GM19397 (cell line): ENCODE results near the gene FUT2.
A peak's percentile ranks its signal among the peaks of the same experiment; 100 is the strongest.

ENCODE experiments used
- ATAC-seq: cut with Tn5 transposase; IDR thresholded peaks from one replicate; pipeline ENCODE4 v1.9.1; 2021; ENCODE audit warnings: mild to moderate bottlenecking, moderate library complexity; ENCODE audit not compliant: unreplicated experiment

The FUT2 gene

DNA sequence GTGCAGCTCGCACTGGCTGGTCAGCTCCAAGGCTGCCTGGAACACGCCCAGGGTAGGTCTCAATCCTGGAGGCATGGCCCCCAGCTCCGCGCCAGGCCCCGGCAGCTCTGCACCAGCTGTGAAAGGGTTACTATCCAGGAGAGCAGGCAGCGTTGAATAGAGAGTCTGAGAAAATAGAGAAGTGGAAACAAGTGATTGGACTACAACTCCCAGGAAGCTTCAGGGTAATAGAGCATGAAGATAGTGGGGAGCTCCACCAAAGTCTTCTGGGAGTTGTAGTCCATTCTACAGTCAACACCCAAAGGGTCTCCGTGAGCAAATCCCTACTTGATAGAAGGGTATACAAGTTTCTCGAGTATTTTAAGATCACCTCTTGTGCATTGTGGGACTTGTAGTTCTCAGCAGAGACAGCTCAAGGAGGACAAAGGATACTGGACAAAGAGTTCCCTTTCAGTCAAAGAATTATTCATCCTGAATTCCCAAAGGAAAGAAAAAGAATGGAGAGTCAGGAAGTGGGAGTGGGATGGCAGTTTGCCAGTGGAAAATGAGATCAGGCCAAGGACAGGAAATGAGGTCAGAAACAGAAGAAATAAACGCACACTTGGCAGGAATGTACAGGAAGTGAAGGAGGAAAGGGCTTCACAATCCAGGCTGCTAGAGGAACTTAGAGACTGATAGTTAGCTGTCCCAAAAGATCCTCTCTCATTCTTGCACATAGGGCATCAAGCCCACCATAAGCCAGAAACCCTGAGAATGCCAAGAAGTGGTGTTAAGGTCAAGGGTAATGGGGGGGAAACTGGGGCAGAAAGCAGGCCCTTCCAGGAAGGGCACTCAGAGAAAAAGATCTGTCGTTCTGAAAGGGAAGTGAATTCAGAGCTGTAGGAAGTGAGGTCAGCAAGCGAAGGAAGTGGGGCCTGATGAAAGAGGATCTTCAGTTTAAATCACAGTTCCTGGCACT, 29.3 kb downstream of the FUT2 start:
- no peak for ATAC-seq

DNA sequence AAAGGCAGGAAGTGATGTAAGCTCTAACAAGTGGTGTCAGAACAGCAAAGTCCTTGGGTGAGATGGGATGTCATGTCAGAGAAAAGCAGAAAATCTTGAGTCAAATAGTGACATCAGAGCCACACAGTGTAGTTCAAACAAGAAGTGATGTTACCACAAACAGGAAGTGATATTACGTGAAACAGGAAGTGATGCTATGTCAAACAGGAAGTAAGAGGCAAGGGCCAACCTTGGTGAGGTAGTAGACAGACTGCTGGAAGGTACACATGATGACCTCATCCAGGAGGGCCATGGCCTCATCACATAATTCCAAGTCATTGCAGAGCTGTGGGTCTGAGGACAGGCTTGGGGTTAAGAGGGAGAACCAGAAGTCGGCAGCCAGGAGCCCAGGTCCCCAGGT, 30.8 kb downstream of the FUT2 start:
- no peak for ATAC-seq

DNA sequence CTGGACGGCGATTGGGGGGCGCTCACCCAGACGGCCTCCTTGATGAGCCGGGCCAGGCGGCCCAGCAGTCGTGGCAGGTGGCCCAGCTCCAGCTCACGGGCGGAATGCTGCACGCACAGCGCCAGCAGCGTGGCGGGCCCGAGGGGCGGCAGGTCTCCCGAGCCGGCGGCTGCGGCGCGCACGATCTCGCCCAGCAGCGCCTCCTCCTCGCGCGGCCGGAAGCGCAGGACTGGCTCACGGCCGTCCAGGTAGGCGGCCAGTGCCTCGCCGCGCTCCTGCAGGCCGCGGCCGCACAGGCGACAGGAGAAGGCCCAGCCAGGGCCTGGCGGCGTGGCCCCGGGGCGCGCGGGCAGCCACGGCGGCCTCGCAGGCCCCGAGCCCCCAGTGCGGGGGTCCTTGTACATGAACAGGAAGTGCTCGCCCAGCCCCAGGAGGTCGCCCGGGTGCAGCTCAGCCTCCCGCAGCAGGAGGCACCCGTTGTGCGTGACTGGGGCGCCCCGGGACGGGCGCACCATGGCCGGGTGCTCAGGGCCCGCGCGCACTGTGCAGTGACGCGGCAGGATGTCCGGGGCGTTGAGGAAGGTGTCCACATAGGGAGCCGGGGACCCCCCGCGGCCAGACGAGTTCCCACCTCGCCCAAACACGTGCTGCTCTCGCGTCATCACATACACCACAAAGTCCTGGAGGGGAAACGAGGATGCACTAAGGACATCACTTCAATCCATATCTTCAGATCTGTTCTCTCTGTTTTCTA, 33.3 kb downstream of the FUT2 start:
- ATAC-seq = no peak

DNA sequence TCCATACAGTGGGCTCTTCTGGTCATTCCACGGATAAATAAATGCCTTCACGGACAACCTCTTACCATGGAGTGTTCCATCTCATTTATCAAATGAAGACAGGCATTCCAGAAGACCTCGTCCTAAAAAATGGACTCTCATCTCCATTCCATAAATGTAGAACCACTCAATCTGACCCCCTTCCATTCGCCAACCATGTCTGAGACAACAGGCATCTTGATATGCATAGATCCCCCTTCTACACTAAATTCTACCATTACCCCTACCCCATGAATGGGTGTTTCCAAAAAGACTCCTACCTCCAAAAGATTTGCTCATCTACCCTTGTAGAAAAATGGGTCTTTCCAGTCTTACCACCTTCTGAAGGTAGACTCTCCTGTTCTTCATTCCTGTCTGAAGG, 35.7 kb downstream of the FUT2 start:
- ATAC-seq = no peak

DNA sequence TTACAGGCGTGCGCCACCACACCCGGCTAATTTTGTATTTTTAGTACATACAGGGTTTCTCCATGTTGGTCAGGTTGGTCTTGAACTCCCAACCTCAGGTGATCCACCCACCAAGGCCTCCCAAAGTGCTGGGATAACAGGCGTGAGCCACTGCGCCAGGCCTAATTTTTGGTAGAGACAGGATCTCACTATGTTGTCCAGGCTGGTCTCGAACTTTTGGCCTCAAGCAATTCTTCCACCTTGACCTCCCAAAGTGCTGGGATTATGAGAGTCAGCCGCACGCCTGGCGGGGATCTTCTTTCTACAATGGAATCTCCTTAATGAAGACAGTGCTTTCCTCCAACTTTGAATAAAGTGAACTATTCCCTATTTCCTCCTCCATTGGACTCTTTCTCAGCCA, 38.9 kb downstream of the FUT2 start:
- ATAC-seq = no peak

DNA sequence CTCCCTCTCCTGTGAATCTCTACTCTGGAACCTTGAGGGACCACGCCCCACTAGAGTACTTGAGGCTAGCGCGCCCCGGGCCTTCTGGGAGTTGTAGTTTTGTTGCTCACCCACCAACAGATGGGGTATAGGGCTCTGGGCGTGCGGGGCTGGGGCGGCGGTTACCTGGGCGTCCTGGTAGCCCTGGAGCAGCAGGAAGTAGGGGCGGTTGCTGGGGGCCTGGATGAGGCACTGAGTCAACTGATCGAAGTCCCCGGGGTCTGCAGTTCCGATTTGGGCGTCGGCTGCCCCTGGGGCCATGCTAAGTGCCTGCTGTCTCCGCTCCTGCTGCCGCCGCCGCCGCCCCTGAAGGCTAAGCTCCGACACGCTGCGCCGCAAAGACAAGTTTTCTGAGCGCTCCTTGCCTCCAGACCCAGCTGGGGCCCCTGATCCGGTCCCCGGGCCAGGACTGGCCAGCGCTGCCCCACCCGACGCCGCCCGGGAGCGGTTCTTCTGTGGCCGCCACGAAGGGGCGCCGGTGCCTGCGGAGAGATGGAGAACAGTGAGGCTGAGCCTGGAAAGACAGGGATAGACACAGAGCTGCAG, 39.4 kb downstream of the FUT2 start:
- ATAC-seq = no peak

DNA sequence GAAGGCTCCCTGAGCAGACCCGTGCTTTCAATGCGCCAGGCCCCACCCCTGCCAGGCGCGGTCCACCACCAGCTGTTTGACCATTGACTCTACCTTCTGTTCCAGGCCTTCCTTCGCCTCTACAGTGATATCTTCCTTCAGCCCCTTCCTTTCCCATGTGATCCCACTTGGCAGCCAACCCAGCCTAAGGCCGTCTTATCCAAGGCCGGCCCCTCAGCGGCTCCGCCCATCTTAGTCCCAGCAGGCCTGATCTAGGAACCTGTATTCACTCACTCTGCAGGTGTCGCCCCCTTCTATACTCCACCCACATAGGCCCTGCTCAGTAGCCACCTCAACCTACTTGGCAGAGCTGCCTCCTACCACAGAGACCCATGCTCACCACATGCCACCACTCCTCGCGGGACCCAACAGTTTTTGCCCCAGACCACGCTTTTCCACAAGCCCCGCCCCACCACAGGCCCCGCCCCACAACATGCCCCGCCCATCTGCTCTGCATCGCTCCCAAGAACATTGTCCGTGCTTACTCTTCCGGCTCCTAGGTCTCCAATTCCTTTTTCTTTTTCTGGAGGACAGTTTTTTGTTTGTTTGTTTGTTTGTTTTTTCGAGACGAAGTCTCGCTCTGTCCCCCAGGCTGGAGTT, 41.7 kb downstream of the FUT2 start:
- no peak for ATAC-seq

DNA sequence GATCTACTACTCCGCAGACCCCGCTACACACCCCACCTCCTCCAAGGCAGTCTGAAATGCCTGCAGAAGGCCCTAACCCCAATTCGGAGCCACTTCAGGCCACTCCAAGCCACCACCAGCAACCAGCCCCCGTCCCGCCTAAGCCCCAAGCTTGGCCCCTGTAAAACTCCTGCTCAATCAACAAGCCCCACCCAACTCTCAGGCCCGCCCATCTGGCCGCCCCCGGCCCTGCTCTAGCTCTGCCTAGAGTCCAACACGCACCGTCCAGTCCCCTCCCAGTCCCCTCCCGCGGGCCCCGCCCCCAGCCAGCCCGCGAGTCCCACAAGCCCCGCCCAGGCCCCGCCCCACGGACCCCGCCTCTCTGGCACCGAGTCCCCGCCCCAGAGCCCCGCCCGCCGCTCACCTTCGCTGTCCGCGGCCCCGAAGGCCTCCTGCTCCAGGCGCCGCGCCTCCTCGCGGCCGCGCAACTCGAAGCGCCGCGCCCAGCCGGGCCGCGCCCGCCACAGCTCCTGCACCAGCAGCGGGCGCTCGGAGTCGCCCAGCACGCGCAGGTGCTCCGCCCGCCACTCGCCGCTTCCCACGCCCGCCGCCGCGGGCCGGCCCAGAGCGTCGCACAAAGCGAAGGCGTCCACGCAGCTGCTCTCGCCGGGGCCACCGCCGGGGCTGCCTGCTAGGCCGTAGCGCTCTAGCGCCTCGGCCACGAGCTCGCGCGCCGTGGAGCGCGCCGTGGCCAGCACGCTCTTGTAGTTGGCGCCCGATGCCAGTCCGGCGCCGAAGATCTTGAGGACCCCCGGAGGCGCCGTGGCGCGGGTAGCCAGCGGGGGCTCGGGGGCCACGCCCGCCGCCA, 43.0 kb downstream of the FUT2 start:
- peak; percentile 81 for ATAC-seq

DNA sequence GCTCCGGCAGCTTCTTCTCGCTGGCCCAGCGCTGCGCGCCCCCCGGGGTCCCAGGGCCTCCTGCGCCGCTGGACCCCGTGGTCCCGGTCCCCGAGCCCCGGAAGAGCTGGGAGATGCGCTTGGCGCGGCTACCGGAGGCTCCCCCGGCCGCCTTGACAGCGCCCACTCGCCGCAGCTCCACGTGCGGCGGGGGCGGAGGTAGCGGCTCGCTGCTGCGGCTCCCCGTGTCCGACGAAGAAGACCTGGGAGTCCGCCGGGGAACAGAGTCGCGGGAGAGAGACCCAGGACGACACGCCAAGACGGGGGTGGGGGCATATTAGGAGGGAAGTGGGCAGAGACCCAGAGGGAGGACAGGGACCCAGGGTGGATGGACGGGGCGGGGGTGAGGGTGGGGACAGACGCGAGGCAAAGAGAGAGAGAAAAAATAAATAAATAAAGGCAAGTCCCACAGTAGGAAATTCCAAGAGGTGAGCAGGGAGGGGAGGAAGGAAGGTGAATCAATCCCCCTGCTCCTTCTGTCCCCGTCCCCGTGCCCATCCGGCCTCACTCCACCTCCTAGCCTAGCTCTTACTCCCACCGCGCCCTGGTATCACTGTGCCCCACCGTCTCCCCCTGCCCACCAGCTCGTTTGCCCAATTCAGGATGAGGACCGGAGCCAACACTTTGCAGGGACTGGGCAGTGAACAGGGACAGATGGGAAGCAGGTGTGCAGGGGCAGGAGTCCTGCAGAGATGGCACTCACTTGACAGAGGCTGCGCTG, 43.8 kb downstream of the FUT2 start:
- ATAC-seq = no peak

DNA sequence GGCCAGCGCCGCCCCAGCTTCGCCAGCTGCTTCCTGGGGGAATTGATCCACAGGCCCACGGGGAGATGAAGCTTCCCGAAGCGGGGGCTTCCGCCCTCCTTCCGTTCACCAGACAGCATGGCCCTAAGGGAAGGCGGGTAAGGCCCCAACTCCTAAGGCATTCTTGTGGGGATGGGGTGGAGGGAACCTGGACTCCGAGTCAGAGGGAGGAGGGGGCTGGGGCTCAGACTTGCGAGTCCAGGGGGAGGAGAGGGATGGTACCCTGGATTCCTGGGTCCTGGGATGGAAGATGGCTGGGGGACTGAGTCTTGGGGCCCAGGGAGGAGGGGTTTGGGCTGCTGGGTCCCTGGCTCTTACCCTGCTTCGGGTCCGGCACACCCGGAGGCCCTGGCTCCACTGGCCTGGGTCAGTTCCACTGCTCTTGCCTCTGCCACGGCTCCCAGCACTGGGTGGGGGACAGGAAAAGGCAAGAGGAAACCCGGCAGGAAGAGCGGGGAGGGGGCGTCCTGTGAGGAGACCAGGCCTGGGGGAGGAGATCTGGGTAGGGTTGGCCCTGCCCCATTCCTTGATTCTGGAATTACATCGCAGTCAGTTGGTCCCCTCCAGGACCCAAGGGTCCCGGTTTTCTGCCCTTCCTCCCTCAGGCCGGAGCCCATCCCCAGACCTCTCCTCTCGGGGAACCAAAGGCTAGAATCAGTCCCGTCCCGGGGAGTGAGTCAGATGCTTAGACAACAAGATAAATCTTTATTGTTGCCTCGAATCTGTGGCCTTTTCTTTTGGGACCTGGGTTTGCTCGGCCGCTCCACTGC, 44.6 kb downstream of the FUT2 start, which contains the start of gene RASIP1:
RASIP1 (minus strand) TSS at position 447 of the 809 bp plus-strand sequence; CDS start at position 119, 328 bp downstream.
- ATAC-seq = no peak

DNA sequence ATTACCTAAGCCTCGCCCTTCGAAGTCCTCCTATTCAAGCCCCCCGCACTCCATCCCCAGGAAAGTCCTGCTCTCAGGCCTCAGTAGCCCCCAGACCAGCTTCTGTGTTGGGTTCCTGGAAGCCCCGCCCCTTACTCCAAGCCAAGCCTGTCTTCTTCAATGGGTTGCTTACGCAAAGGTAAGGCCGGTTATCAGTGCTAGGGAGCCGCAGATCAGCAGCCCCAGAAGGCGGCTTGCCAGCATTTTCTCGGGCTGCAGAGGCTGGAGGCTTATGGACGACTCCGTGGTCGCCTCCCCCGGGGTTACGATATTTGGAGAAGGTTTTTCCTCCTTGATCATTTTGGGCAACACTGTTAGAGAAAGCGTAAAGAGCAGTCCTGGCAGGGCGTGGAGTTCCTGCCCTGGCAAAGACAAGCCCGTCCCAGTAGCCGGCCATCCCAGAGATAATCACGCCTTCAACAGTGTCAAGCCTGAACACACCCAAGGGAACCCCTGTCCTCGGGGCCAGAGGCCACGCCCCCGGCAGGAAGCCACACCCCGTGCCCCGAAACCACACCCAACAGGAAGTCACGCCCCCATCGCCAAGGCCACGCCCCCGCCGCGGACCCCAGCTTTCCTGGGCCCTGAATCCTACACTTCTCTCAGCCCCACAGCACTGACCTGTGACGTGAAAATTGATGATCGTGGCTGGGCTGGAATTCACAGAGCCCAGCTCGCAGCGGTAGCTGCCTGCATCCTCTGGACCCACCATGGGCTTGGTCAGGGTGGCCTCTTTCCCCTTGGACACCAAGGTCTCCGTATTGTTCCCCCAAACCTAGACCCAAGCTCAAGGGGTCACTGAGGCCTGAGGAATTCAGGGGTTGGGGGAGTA, 45.6 kb downstream of the FUT2 start:
- no peak for ATAC-seq

DNA sequence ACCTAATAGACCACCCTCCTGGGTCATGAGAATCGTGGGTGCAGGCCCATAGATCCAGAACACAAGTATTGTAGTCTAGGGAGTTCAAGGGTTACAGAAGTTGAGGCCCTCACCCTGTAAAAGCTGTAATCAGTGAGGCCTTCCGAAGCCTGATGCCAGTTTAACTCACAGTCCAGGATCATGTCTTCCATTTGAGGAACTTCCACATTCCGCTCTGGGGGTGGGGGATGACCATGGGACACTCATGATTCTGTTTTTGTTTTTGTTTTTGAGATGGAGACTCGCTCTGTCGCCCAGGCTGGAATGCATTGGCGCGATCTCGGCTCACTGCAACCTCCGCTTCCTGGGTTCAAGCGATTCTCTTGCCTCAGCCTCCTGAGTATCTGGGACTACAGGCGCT, 46.3 kb downstream of the FUT2 start:
- ATAC-seq = no peak

DNA sequence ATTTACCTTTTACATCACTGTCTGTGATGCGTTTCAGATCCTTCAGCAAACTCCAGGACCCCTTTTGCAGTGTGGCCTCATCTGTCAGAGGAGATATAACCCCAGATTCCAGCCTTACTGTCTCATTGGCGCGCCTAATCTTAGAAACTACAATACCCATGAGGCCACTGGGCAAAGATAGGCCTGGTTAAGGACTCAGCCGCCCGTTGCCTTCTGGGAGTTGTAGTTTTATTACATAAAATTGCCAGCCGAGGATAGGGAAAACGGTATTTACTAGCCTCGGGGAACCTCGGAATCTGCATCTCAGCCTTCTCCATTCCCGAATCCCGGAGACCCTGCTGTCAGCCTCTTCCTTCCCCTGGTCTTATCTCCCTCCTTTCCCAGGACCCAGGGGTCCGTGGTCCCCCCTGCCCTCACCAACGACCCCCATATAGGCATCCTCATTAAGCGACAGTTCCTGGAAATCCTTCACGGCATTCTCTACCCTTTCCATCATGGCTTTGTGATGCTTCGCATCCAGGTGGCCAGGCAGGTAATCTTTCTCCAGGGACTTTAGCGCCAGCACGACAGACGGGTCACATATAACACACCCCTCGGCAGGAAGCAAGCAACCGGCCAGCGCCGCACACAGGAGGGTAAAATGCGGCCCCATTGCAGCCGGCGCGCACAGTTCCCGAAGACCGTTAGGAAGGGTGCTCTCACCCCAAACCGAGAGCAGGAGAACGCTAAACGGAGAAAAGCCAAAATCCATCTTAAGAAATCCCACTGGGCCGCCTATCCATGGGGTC, 49.6 kb downstream of the FUT2 start:
- no peak for ATAC-seq

DNA sequence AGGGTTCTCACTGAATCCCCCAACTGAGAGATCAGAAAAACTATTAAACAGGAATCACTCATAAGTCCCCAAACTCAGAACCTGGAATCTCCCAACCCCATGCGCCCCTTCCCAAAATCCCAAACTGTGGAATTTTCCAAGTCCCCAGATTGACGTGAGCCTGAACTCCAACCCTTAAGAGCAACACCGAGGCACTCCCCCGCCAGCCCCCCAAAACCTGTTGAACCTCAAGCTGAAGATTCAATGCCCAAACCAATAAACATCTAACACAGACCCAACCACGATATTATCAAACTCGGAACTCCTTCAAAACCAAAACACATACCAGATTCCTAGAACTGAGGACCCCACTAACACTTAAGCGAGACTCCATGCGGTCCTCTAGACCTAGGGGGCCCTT, 50.3 kb downstream of the FUT2 start:
- no peak for ATAC-seq

DNA sequence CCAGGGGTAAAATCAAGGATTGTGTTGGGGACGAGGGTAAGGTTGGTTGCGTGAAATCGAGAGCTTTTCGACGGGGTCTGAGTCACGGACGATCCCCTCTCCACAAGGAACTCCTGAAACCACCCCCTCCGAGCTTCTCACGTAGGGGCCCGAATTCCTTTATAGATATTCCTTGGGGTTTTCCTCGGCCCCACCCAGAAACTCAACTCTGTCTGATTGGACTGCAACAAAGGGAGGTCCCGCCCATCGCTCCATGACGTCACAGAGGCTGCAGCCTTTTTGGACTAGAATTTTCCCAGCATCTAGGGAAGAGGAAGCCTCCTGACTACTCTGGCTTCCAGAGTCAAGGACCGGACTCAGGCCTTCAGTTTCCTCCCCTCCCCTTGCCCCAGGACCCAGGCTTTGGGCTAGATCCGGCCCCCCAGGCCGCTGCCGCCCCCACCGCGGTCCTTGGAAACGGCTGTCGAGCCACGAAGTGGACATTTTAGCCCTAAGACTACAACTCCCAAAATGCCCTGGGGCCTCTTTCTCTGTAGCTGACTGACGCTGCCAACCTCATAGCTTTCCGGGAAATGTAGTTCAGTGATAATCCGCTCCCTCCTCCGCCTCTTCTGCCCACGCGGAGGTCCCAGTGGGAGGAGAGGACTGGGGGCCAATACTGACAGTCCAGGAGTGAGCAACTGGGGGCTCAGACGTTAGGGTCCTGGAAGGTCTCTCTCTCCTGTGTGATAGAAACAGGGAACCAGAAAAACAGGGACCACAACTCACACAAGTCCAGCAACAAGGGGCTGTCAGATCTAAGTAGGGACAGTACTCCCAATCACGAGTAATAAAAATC, 51.2 kb downstream of the FUT2 start, which contains the start of gene IZUMO1:
IZUMO1 (minus strand) TSS at position 172 of the 838 bp plus-strand sequence. CDS start 1,050 bp downstream, outside the sequence.
- ATAC-seq = no peak
